Heart left ventricle (tissue), 13 donors: ENCODE measurements around the gene EPHB6.

ENCODE experiments used
- POLR2A ChIP-seq, 2 donors: fragments of 450-650 bp; IDR thresholded peaks; one replicate each; pipeline ENCODE4 v1.6.1; 2017; ENCODE audit warnings: antibody characterized with exemption in 2 of 2, mild to moderate bottlenecking in 2 of 2, moderate library complexity in 2 of 2
- TF ChIP-seq, protein P1 (sequence below), 12 donors: fragments of 200-600 bp; sonication (generic) in 4 of 12; IDR thresholded peaks; one replicate each; pipeline versions ENCODE4 v1.5.0 to v1.8.0; 2018 to 2022; ENCODE audit warnings: antibody characterized with exemption in 12 of 12, mild to moderate bottlenecking in 5 of 12
- donor health status: ischemic (EF 13 %, LVEDD 7.1; RV severe dilation, severe dysfunction).
- donor health status: DM: no; HTN: yes; CAD: no.
- donor health status: DM: no; HTN: no; CAD: no.
- donor health status: ischemic (EF 25% LVEDD 6.9; RV normal size, moderate dysfunction).
- donor health status: ischemic (EF 25% LVEDD 5.7; RV mildly dilated, moderate dysfunction).
- donor health status: ischemic (EF 35%, LVEDD 5.7; RV mildly dilated, moderate dysfunction).
- donor health status: nonischemic (EF 11% LVEDD 7.7; RV severe dilation, severe dysfunction).
- donor health status: DM: yes; HTN: yes; CAD: no.
- donor health status: PGD.
- donor health status: ischemic (EF 29% LVEDD 5.4; RV normal size, mild dysfunction).
- donor health status: nonischemic (EF 23%, LVEDD 6.1; RV moderate dilation, normal function).

GRCh38 chr7:142871260-142872105 lies 16.6 kb downstream of the EPHB6 start:
- TF ChIP-seq, protein P1, sequence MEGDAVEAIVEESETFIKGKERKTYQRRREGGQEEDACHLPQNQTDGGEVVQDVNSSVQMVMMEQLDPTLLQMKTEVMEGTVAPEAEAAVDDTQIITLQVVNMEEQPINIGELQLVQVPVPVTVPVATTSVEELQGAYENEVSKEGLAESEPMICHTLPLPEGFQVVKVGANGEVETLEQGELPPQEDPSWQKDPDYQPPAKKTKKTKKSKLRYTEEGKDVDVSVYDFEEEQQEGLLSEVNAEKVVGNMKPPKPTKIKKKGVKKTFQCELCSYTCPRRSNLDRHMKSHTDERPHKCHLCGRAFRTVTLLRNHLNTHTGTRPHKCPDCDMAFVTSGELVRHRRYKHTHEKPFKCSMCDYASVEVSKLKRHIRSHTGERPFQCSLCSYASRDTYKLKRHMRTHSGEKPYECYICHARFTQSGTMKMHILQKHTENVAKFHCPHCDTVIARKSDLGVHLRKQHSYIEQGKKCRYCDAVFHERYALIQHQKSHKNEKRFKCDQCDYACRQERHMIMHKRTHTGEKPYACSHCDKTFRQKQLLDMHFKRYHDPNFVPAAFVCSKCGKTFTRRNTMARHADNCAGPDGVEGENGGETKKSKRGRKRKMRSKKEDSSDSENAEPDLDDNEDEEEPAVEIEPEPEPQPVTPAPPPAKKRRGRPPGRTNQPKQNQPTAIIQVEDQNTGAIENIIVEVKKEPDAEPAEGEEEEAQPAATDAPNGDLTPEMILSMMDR (IDR thresholded peaks at IDR 0.05) = no peak
- no peak for TF ChIP-seq POLR2A (IDR thresholded peaks at IDR 0.05)
